ENCODE measurements around the gene RPP25L. TPM values are rescaled to one million over a fixed set of nuclear protein-coding genes. Genes with fewer than 3 reads are reported as not detected.

The RPP25L gene
- total and polyA plus RNA-seq, 9 of the 15 experiments (the other 6 are each of a cell fraction or from before 2014, with no cell fraction given) = 16.3 to 43.7 (median 29.0) TPM

- intact Hi-C loops (cut with micrococcal nuclease) = no loop called here
- CTCF ChIA-PET (ENCODE audit: low intra/inter-chr PET ratio) = no interaction called here
- no peak for TF ChIP-seq HIVEP1 (CRISPR knock-in tag; IDR thresholded peaks at IDR 0.05)
- TF ChIP-seq ELK1 (CRISPR knock-in tag; IDR thresholded peaks at IDR 0.05) = no peak
- no peak for TF ChIP-seq TRIM25 (IDR thresholded peaks at IDR 0.05; ENCODE audit: borderline replicate concordance)
- TF ChIP-seq ZNF318 (IDR thresholded peaks at IDR 0.05; ENCODE audit: borderline replicate concordance in 1 of 2, low read depth in 1 of 2) = no peak
- TF ChIP-seq ZNF780A (CRISPR knock-in tag; IDR thresholded peaks at IDR 0.05) = no peak
- no peak for TF ChIP-seq ELF4 (CRISPR knock-in tag; IDR thresholded peaks at IDR 0.05)
- no peak for TF ChIP-seq NEUROD1 (IDR thresholded peaks at IDR 0.05; ENCODE audit: borderline replicate concordance, low read depth, low read length, partially characterized antibody)
- no peak for TF ChIP-seq SMARCC2 (IDR thresholded peaks at IDR 0.05; ENCODE audit: low read depth)
- TF ChIP-seq PHF20 (IDR thresholded peaks at IDR 0.05; ENCODE audit: partially characterized antibody) = no peak
- no peak for TF ChIP-seq ATF7 (IDR thresholded peaks at IDR 0.05)
- no peak for TF ChIP-seq EP300 (IDR thresholded peaks at IDR 0.05; ENCODE audit: low read length)
- no peak for TF ChIP-seq FOXM1 (IDR thresholded peaks at IDR 0.05; ENCODE audit: low read depth)
- TF ChIP-seq FOXM1 (CRISPR knock-in tag; IDR thresholded peaks at IDR 0.05; ENCODE audit: low read depth) = no peak
Measured at GRCh38 chr9:34564617-34565016, 47.3 kb downstream of the RPP25L start.

More at GRCh38 chr9:34564617-34565016, 47.3 kb downstream of the RPP25L start:
- WGBS (ENCODE audit: insufficient coverage, low coverage, missing lambda C conversion rate) = 6% methylated on average over 11 of the region's 16 CpGs
- Histone ChIP-seq H3K27me3 (ENCODE audit: control insufficient read depth in 2 of 2, insufficient read depth in 2 of 2, low read length in 2 of 2) (peaks cover 6 to 51% of the 10 kb centered on the region in 2 experiments; a peak in 4 of 5 replicates), H3K79me2 (ENCODE audit: control insufficient read depth, insufficient read depth, low read length) (no peaks in the 10 kb centered on the region), H3K9ac (ENCODE audit: insufficient read depth in 1 of 2, low read depth in 2 of 2, low read length in 2 of 2) (no peak overlapping the region; a peak in 1 of 4 replicates), H2AFZ (ENCODE audit: low read depth, low read length) (no peak overlapping the region), H3K27ac (ENCODE audit: extremely low read depth, low read depth, low read length) (no peak overlapping the region), H3K4me3 (no peak overlapping the region), H3K4me2 (ENCODE audit: insufficient read depth, low read length) (no peak overlapping the region), H3K9me3 (replicated peaks; ENCODE audit: control insufficient read depth, insufficient read depth, low read depth, low read length) (no peaks in the 10 kb centered on the region), H3K36me3 (ENCODE audit: control insufficient read depth, insufficient read depth, low read length) (no peaks in the 10 kb centered on the region), H4K20me1 (replicated peaks; ENCODE audit: control insufficient read depth, insufficient read depth, low read length) (no peaks in the 10 kb centered on the region; the same call in 1 of the 2 replicates), H3K4me1 (replicated peaks in 1 of 2; ENCODE audit: control insufficient read depth in 2 of 2, insufficient read depth in 2 of 2, low read length in 2 of 2) (peaks cover 0 to 3% of the 10 kb centered on the region in 2 experiments; a peak in 2 of 5 replicates), H3K9me1 (ENCODE audit: control insufficient read depth, insufficient read depth, low read length) (no peaks in the 10 kb centered on the region)
- BruUV-seq (replicated peaks) = no TSS peak
- POLR2A ChIA-PET = interaction anchor here (0.6 kb wide), 1 partner anchor 27 kb away, joined by 4 read pairs; no protein-coding TSS in a partner anchor
- FAIRE-seq (no peak), DNase-seq (ENCODE audit: extremely low read depth in 1 of 4, low spot score in 3 of 4) (no peak), ATAC-seq (no peak)
- in situ Hi-C loops (cut with MboI) = no loop called here

All from K562 (cell line).